Osteoblast (primary cell): ENCODE data around the gene AEN. TPM values are rescaled to one million over a fixed set of nuclear protein-coding genes. Genes with fewer than 3 reads are reported as not detected.

Experiments
- DNase-seq: peaks from one replicate; pipeline ENCODE4 v3.0.0; 2011; ENCODE audit warnings: low spot score, mixed read lengths; ENCODE audit not compliant: insufficient read length; ENCODE audit errors: missing footprints
- H2AFZ ChIP-seq: 2 replicates; pipeline ENCODE4 v1.6.0; 2011; ENCODE audit warnings: mild to moderate bottlenecking, low read length
- H3K27ac ChIP-seq: 2 replicates; pipeline ENCODE4 v1.5.1; 2011; ENCODE audit warnings: mild to moderate bottlenecking, low read depth, low read length, moderate library complexity
- H3K27me3 ChIP-seq: 2 replicates; pipeline ENCODE4 v1.6.0; 2012; ENCODE audit warnings: mild to moderate bottlenecking, control low read depth, inconsistent platforms, low read length, moderate library complexity; ENCODE audit not compliant: insufficient read depth
- H3K36me3 ChIP-seq: 2 replicates; pipeline ENCODE4 v1.5.1; 2011; ENCODE audit warnings: mild to moderate bottlenecking, low read length, control low read depth, moderate library complexity; ENCODE audit not compliant: insufficient read depth
- H3K4me1 ChIP-seq: 2 replicates; pipeline ENCODE4 v1.5.1; 2011; ENCODE audit warnings: mild to moderate bottlenecking, low read length, control low read depth, moderate library complexity; ENCODE audit not compliant: insufficient read depth
- H3K4me2 ChIP-seq: 2 replicates; pipeline ENCODE4 v1.6.0; 2011; ENCODE audit warnings: mild to moderate bottlenecking, low read length; ENCODE audit not compliant: insufficient read depth
- H3K4me3 ChIP-seq: fragments of 200-600 bp; sonication (generic); 3 replicates; pipeline ENCODE4 v1.5.1; 2012; ENCODE audit warnings: mild to moderate bottlenecking, low read length, inconsistent platforms; ENCODE audit not compliant: insufficient read depth
- H3K79me2 ChIP-seq: 2 replicates; pipeline ENCODE4 v1.6.0; 2012; ENCODE audit warnings: mild to moderate bottlenecking, low read length, control low read depth, inconsistent platforms; ENCODE audit not compliant: insufficient read depth
- H3K9me3 ChIP-seq: 2 replicates; pipeline ENCODE4 v1.5.1; 2011; ENCODE audit warnings: low read depth, low read length, control low read depth
- H4K20me1 ChIP-seq: 2 replicates; pipeline ENCODE4 v1.6.0; 2012; ENCODE audit warnings: mild to moderate bottlenecking, low read length, control low read depth; ENCODE audit not compliant: insufficient read depth
- total RNA-seq: library from RNA; depleted of rRNA; stranded (reverse); fragments of >200 nt; gene quantifications from 2 replicates; pipeline ENCODE4 v1.2.3, GENCODE V29; 2012
- TF ChIP-seq, protein P1 (sequence below): IDR thresholded peaks from 2 replicates; pipeline ENCODE4 v1.5.1; 2011; ENCODE audit warnings: mild to moderate bottlenecking, low read depth, low read length, moderate library complexity; ENCODE audit errors: extremely low read depth

Gene AEN
- total RNA-seq, 1 donor = 46.3 TPM

DNA sequence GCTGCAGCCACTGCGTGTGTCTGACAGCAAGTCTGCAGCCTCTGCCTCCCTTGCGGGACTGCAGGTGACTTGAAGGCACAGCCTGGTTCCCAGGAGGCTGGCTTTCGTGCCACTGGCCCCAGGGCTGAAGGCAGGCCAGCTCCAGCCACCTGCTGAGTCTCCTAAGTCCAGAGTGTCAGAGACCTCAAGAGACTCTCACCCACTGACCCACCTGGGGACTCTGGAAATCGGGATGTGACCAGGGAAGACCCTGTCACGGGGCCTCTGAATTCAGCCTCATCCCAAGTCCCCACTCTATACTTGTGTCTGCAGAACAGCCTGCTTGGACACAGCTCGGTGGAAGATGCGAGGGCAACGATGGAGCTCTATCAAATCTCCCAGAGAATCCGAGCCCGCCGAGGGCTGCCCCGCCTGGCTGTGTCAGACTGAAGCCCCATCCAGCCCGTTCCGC is 34.0 kb downstream of the AEN start:
- no peak overlapping the region for H3K27ac ChIP-seq
- no peaks in the 10 kb centered on the region for H4K20me1 ChIP-seq
- H3K4me1 ChIP-seq = peaks cover 12% of the 10 kb centered on the region
- no peaks in the 10 kb centered on the region for H3K27me3 ChIP-seq
- H2AFZ ChIP-seq = no peak overlapping the region
- no peak overlapping the region for H3K4me2 ChIP-seq
- no peaks in the 10 kb centered on the region for H3K9me3 ChIP-seq
- H3K4me3 ChIP-seq = no peak overlapping the region
- no peak for DNase-seq
- H3K79me2 ChIP-seq = no peaks in the 10 kb centered on the region
- no peaks in the 10 kb centered on the region for H3K36me3 ChIP-seq
- TF ChIP-seq, protein P1, sequence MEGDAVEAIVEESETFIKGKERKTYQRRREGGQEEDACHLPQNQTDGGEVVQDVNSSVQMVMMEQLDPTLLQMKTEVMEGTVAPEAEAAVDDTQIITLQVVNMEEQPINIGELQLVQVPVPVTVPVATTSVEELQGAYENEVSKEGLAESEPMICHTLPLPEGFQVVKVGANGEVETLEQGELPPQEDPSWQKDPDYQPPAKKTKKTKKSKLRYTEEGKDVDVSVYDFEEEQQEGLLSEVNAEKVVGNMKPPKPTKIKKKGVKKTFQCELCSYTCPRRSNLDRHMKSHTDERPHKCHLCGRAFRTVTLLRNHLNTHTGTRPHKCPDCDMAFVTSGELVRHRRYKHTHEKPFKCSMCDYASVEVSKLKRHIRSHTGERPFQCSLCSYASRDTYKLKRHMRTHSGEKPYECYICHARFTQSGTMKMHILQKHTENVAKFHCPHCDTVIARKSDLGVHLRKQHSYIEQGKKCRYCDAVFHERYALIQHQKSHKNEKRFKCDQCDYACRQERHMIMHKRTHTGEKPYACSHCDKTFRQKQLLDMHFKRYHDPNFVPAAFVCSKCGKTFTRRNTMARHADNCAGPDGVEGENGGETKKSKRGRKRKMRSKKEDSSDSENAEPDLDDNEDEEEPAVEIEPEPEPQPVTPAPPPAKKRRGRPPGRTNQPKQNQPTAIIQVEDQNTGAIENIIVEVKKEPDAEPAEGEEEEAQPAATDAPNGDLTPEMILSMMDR = no peak

DNA sequence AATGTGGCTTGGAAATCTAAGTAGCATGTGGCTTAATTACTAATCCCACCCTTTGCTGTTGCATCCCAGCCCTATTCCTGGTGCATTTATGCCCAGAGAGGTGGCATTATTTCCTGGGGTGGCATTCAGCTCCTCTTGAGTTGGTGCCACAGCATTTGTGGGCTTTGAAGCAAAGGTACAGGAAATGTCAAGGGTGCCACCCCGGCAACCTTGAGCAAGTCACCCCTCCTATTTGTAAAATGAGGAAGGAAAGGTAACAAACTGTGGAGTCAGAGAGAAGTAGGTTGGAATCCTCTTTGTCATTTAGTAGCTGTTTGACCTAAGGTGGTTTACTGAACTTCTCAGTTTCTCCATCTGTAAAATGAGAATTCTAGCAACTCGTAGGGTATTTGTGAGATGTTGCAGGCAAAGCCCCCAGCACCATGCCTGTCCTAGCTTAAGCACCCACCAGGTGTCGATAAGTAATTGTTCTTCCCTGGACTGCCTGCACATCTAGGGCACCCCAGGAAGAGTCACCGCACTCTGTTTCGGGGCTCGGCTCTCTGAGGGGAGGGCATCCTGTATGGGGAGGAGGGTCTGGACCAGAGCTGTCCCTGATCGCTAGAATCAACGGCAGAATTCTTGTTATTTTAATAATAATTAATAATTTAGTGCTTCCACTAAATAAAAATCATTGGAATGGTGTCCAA is 34.8 kb downstream of the AEN start:
- no peak overlapping the region for H3K4me2 ChIP-seq
- no peaks in the 10 kb centered on the region for H3K36me3 ChIP-seq
- H2AFZ ChIP-seq = no peak overlapping the region
- DNase-seq = no peak
- peaks cover 19% of the 10 kb centered on the region for H3K4me1 ChIP-seq
- H3K9me3 ChIP-seq = no peaks in the 10 kb centered on the region
- H3K27ac ChIP-seq = no peak overlapping the region
- TF ChIP-seq, protein P1 = no peak
- H3K79me2 ChIP-seq = no peaks in the 10 kb centered on the region
- no peaks in the 10 kb centered on the region for H4K20me1 ChIP-seq
- H3K4me3 ChIP-seq = no peak overlapping the region
- H3K27me3 ChIP-seq = no peaks in the 10 kb centered on the region

DNA sequence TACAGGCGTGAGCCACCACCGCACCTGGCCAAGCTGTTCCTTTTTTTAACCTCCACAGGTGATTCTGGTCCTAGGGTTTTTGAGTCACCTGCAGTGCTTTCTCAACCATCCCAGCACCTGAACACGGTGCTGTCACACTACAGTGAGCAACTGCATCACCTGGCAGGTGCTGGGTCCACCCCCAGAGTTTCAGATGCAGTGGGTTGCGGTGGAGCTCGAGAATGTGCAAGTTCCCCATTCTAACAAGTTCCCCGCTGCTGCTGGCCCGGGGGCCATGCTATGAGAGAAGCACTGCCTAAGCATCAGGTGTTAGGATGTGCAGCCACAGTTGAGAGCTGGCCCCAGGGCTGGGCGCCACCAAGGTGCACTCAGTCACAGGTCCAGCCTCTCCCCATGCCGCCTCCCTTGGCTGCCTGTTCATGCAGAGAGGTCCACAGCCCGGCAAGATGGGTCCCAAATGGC is 35.7 kb downstream of the AEN start:
- Histone ChIP-seq H3K9me3 (no peaks in the 10 kb centered on the region), H3K79me2 (no peaks in the 10 kb centered on the region), H3K4me1 (peaks cover 26% of the 10 kb centered on the region), H2AFZ (no peak overlapping the region), H3K4me3 (no peak overlapping the region), H3K27ac (no peak overlapping the region), H3K27me3 (no peaks in the 10 kb centered on the region), H4K20me1 (no peaks in the 10 kb centered on the region), H3K36me3 (no peaks in the 10 kb centered on the region), H3K4me2 (no peak overlapping the region)
- DNase-seq = no peak
- TF ChIP-seq, protein P1 = no peak

DNA sequence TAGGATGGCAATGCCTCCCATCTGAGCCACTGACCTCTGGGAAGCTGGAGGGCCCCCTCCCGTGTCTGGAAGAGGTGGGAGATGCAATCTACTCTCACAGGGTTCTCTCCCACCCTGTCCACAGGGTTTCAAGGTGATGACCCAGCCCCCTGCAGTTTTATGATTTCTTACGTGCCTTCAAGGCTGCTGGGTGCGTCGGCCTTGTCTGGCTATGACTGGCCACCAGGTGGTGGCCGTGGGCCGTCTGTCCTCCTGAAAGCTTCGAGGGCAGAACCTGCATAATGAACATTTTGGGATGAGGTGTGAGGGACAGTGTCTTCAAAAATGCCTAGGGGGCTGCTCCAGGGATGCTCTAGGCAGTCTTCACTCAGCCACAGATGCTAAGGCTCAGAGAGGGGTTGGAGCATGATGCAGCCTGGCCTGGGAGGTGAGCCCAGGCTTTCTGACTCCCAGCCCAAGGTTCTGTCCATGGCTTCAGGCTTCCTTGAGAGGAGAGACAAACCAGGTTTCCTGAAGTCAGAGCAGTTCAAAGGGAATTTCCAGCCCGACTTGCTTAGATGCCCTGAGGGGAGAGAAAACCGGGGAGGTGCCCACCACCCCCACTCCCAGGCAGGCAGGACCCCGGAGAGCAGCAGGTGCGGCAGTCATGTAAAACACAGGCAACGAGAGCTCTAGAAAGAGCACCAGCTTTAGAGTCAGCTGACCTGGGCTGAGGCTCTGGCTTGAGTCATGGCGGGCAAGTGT is 36.4 kb downstream of the AEN start:
- H3K27me3 ChIP-seq = no peaks in the 10 kb centered on the region
- TF ChIP-seq, protein P1 = peak; percentile 92
- no peak overlapping the region for H3K4me2 ChIP-seq
- no peak overlapping the region for H2AFZ ChIP-seq
- H3K36me3 ChIP-seq = no peaks in the 10 kb centered on the region
- peak; percentile 93 for DNase-seq
- no peaks in the 10 kb centered on the region for H4K20me1 ChIP-seq
- no peak overlapping the region for H3K4me3 ChIP-seq
- peaks cover 33% of the 10 kb centered on the region for H3K4me1 ChIP-seq
- H3K9me3 ChIP-seq = no peaks in the 10 kb centered on the region
- no peaks in the 10 kb centered on the region for H3K79me2 ChIP-seq
- no peak overlapping the region for H3K27ac ChIP-seq
